Neural cell (in vitro differentiated cells): ENCODE data around the gene OPRM1.

Experiments
- CTCF ChIP-seq: fragments of 450-650 bp; IDR thresholded peaks from 2 replicates; pipeline ENCODE4 v1.5.1; 2014; ENCODE audit warnings: antibody characterized with exemption, mild to moderate bottlenecking, moderate library complexity; ENCODE audit not compliant: poor library complexity, severe bottlenecking
- EP300 ChIP-seq: fragments of 450-650 bp; conservative IDR thresholded peaks from 2 replicates; pipeline ENCODE4 v1.6.1; 2014; ENCODE audit warnings: antibody characterized with exemption, mild to moderate bottlenecking, moderate library complexity; ENCODE audit not compliant: poor library complexity, severe bottlenecking
- EZH2 ChIP-seq: fragments of 200-600, 300-800 bp; shearing (Covaris generic), sonication (generic); IDR thresholded peaks from 2 replicates; pipeline ENCODE4 v1.6.1; 2014; ENCODE audit warnings: antibody characterized with exemption, low read length, borderline replicate concordance, mild to moderate bottlenecking; ENCODE audit not compliant: insufficient read depth, poor library complexity, severe bottlenecking
- SMC3 ChIP-seq: fragments of 450-650 bp; conservative IDR thresholded peaks from 2 replicates; pipeline ENCODE4 v1.6.1; 2014; ENCODE audit warnings: antibody characterized with exemption, mild to moderate bottlenecking, moderate library complexity; ENCODE audit not compliant: poor library complexity

- TF ChIP-seq EZH2 (no peak), CTCF (no peak), EP300 (no peak), SMC3 (no peak)
Observed at GRCh38 chr6:154159126-154159525, 120.1 kb downstream of the OPRM1 start.
